Activated CD8-positive, alpha-beta memory T cell treated with anti-CD3 and anti-CD28 coated beads, Interleukin-2, amount 50 U/mL, for 4 hours (primary cell): ENCODE results near the gene FBXW10.
"Not testable (repeated sequence)": the region's sequence is repeated elsewhere in the genome, so short reads cannot be mapped to it uniquely, and the experiment has no call there.

Source experiments
- DNase-seq: peaks from one replicate; pipeline ENCODE4 v3.0.0-alpha.2; 2020

The FBXW10 gene

DNA sequence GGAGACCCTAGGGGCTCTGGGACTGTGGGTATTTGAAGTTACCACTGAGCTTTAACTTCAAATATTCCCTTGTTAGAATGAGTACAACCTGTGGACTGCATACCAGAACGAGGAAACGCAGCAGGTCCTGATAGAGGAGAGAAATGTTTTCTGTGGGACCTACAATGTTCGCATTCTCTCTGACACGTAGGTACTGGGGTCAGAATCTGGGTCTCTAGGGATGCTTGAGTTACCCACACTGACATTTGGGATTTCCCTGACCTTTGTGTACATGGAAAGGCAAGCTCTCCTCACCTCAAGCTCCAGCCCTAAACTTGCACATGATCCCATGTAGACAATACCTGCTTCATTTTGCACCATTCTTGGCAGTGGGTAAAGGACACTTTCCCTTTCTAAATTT lies 12.1 kb downstream of the FBXW10 start:
- DNase-seq, result not testable (repeated sequence)

DNA sequence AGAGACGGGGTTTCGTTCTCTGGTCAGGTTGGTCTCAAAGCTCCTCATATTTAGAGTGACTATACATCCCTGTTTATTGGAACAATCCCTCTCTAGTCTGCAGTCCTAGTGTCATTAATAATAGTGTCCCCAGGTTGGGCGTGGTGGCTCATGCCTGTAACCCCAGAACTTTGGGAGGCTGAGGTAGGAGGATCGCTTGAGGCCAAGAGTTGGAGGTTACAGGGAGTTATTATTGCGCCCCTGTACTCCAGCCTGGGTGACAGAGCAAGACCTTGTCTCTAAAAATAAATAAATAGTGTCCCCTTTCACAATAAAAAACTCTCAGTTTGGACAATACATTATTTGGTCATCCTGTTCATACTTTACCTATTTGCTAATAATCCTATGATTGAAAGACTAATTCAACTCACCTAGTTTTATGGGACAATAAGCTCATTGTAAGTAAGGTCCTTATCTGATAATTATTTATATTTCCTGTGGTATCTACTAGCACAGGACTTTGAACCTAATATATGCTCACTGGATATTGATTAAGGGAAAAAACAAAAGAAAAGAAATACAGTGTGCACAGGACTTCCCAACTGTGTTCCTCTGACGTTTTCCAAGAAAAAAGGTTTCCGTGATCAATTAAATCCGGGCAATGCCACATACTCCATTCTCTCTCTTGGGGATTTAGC lies 13.7 kb downstream of the FBXW10 start:
- not testable (repeated sequence) for DNase-seq

DNA sequence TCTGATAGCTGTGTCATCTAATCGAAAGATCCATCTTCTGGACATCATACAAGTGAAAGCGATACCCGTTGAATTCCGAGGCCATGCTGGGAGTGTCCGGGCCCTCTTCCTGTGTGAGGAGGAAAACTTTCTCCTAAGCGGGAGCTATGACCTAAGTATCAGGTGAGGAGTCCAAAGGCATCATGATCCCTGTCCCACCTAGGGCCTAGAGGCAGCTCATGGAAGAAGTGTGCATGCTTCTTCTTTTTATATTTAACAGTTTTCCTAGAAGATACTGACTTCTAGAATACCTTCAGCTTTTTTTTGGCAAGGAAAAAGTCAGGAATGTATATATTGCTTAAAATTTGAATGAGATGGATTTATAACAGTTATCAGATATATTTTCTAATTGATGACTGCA lies 14.5 kb downstream of the FBXW10 start:
- not testable (repeated sequence) for DNase-seq

DNA sequence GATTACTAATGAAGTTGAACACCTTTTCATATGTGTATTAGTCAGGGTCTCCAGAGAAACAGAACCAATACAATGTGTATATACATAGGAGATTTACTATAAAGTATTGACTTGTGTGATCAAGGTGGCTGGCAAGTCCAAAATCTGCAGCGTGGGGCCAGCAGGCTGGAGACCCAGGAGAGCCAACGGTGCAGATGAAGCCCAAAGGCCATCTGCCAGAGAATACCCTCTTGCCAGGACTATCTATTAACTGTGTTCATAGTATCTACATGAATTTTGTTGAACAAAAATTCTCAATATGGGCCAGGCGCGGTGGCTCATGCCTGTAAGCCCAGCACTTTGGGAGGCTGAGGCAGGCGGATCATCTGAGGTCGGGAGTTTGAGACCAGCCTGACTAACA lies 16.4 kb downstream of the FBXW10 start:
- DNase-seq, result not testable (repeated sequence)

DNA sequence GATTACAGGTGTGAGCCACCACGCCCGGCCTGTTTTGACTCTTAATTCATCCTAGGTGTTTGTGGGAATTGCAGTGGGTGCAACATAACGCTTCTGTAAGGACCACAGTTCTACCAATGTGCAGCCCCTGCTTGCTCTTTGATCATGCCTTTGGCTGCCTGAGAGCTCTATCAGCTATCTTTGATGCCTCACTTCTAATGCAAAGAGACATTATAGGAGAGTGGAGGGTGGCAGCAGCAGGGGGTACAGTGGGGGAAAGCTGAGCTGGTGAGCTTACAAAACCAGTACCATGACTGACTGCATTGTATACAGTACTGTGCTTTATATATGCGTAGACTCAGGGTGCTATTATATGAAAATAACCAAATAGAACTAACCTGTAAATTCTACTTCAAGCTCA lies 26.7 kb downstream of the FBXW10 start:
- DNase-seq, result not testable (repeated sequence)

DNA sequence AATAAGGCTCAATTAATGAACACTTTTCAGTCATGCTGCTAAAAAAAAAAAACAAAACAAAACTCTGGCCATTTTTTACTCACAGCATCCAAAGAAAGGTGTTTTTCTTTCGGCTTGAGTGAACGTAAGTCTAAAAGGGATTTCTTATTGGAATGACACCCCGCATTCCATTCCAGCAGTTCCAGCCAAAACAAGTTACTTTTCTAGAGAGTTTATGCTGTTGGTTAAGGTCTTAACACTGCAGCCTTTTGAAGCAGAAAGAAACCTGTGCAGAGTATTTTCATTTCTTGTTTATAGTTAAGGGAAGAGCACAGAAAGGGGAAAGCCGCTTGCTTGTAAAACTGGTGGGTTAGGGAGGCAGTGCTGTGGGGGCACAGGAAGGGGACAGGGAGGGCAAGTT lies 27.2 kb downstream of the FBXW10 start:
- not testable (repeated sequence) for DNase-seq

DNA sequence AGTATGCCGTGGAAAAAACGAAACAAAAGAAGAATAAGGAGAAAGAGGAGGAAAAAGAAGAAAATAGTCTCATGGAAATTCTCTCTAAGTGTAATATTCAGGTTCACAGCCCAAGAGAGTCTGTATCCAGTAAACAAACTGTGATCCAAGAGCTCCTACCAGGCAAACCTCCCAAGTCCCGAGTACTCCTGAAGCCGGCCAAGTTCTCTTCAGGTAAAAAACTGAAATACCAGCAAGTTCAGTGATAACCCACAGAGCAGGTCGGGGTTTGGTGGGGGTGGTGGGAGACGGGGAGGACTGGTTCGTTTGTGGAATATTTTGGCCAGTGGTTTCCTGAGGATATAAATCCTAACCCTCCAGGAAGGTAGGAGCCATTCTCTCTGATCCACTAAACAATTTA lies 28.6 kb downstream of the FBXW10 start:
- DNase-seq, result no peak

DNA sequence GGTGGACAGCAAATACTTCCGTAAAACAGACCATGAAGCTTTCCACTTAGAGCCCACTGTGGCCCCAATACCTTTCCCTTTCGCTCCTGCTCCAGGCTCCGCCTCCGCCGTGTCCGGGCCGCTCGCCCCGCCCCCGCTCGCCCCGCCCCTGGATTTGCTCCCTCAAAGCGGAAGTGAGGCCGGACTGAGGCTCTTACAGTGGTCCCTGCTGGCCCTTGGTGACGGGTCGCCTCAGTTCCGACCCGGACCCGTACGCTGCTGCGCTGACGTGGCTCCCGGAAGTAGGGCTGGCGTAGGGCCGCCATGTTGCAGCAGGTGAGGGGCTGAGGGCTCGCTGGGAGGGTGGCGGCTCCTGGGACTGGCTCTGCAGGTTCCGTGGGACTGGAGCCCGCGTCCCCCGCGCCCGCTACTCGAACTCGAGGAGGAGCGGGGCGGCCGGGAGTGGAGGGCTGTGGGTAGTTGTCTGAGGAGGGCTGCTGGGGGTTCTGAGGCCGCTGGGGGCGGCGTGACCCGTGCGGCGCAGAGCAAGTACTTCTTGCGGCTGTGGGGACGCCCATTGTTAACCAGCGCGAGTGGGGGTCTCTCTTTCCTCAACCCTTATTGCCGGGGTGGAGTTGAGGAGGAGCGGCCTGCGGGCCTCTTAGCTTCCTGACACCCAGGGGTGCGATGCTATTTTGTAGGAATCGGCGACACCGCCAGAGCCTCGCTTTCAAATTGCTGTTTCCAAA lies 37.3 kb downstream of the FBXW10 start, which contains the start of gene TVP23B:
Gene TVP23B (plus strand): TSS at position 193 of the 728 bp plus-strand sequence. CDS start 111 bp downstream, at position 304.
- peak; percentile 97 for DNase-seq

DNA sequence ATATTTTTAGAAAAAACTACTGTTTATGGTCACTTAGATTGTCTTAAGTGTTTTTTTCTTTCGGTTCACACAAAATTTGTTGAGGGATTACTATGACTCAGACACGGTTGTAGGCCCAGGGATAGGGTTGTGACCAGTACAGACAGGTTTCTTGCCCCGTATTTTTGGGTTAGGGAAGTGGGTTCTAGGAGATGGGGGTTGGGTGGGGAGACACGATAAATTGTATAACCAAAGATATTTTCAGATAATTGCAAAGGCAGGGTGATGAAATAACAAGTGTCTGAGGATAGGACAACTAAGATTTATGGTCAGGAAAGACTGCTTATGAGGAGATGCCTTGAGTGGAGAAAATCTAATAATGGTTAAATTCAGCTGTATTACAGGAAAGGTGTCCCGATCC lies 38.0 kb downstream of the FBXW10 start:
- DNase-seq, result not testable (repeated sequence)

DNA sequence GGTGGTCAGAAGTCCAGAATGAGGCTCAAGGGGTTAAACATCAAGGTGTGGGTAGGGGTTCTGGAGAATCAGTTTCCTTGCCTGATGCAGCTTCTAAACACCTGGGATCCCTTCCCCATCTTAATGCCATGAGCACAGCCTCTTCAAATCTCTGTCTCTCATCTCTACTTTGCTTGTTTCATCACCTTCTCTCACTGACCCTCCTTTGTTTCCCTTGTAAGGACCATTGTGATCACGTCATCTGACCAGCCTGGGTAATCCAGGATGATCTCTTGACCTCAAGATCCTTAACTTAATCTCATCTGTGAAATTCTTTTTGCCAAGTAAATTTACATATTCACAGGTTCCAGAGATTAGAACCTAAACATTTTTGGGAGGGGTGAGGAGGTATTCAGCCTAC lies 42.1 kb downstream of the FBXW10 start:
- DNase-seq, result not testable (repeated sequence)

DNA sequence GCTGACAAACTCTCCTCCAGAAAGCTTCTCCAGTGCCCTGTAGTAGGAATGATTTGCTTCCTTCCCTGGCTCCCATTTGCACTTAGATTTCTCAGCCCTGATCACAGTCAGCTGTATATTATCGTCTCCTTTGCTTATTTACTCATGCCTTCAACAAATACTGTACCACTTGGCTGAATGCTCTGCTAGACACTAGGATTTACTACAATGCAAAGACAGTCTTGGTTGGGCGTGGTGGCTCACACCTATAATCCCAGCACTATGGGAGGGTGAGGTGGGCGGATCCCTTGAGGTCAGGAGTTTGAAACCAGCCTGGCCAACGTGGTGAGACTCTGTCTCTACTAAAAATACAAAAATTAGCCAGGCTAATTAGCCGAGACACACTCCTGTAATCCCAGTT lies 43.0 kb downstream of the FBXW10 start:
- DNase-seq, result not testable (repeated sequence)

DNA sequence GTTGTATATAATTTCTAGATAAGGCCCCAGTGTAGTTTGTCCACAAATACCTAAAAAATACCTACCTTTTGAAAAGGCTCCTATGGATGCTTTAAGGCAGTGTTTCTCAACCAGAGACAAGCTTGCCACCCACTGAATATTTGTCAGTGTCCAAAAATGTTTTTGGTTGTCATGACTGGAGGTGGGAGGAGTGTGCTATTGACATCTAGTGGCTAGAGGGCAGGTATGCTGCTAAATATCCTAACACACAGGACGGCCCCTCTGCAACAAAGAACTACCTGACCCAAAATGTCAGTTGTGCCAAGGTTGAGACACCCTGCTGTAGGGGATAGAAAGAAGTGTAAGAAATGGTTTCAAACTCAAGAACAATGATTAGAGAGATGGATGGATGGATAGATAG lies 47.5 kb downstream of the FBXW10 start:
- not testable (repeated sequence) for DNase-seq

DNA sequence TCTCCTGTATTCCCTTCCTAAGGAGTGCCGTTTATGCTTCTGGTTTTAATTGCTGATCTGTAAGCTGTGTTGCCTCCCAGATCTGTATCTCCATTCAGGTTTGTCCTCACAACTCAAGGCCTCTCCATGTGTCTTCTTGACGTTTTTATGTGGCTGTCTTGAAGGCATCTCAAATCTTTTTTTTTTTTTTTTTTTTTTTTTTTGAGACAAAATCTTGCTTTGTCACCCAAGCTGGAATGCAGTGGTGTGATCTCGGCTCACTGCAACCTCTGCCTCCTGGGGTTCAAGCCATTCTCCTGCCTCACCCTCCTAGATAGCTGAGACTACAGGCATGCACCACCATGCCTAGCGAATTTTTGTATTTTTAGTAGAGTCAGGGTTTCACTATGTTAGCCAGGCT lies 51.0 kb downstream of the FBXW10 start:
- not testable (repeated sequence) for DNase-seq

DNA sequence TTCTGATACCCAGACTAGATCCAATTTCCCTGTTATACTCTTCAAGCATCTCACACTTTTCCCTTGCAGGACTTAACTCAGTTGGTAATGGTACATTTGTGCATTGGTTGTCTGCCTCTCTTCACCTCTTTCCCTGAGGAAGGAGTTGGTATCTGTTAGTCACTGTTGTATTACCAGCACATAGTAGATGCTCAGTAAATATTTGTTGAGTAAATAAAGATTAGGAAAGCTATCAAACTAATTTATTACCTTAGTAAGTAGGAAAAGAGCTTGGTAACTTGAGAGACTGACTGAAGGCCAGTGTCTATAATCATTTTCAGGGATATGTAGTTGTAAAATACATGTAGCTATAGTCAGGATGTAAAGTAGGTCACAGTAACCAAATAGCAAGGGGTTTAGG lies 53.0 kb downstream of the FBXW10 start:
- not testable (repeated sequence) for DNase-seq

DNA sequence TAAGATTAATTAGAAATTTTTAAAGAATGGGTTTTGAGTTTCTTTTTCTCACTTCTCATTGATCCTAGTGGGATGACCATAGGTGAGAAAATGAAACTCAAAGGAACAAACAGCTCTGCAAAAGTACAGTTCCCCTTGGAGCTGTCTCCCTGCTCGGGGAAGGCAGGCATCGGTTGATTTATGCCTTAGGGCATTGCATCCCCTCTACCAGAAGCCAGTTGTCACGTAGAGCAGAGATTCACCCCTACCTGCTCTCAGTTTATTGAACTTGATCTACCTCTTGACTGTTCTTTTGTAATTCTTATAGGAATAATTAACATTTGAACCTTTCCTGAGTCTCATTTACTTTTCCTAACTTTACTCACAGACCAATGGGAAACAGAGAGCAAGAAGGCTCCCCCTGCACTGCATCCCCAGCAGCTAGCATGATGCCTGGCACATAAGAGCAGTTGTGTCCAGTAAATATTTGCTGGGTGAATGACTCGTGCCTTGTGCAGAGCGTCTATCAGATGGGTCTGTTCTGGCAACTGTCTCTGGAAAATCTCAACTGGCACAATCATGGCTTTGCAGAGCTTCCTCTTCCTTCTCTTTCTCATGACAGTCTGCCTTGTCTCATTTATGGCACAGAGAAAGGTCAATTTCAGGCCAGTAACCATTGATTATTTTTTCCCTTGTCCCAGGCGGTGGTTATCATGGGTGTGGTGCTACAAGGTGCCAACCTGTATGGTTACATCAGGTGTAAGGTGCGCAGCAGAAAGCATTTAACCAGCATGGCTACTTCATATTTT lies 59.8 kb downstream of the FBXW10 start:
- not testable (repeated sequence) for DNase-seq

DNA sequence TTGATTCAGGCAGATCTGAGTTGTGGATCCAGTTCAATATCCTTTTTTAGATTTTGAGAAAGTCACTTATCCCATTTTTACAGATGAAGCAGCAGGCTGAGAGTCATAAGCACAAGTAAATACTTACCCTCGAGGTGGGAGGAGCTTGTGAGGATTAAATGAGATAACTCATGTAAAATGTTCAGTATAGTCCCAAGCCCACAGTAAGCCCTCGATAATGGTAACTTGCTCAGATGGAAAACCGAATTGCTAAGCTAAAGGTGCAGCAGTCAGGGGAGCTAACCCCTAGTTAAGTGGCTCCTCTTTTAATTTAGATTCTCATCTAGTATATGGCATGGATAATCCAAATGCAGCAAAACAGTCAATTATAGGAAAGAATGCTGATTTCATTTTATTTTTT lies 72.1 kb downstream of the FBXW10 start:
- not testable (repeated sequence) for DNase-seq

DNA sequence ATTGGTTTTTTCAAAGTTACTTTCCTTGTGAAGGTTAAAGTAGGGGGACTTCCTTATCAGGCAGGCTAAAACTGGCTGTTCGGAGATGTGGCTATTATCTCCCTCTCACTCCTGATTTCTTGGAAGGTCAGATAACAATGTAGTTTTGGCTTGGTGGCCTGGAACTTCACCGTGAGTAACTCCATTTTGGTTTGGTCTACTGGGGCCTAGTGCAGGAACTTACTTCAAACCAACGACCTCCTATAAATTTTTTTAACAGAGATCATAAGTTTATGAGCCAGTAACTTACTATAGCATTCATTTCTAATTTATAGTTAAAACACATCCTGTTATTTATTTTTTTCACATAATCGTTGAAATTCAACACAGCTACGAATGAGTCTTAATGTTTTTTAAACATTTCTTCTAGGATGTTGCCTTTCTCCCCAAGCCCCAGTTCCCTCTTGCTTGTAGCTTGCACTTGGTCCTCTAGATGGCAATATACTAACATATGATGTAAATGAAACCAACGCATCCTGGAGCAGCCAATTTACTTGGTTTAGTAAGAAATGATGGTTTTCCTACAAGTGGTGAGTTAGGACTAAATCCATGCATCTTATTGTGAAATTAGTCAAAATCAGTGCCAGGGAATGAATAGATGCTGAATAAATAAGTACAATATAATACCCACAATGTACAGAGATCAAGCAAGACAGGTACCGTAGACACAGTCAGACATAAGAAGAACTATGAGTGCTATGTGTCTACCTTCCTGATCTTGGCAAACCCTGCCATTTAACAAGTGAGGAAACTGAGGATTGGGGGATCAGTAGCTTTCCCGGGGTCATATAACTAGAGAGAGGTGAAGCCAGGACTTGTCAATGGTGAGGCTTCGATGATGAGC lies 72.9 kb downstream of the FBXW10 start:
- DNase-seq, result peak; percentile 24

DNA sequence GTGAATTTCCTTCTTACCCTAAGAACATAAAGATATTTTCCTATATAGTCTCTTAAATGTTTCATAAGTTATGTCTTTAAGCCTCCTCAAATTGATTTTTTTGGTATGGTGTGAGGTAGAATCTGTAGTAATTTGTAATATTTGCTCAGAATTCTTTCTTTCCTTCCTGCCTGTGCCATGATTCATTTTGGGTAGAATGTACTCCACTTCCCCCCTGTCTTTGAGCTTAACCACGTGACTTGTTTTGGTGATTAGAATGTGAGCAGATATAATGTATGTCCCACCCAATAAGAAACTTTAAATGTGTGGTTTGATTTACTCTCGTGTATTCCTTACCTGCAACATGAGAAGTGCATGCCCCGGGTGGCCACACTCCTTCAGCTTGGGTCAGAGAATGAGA lies 77.6 kb downstream of the FBXW10 start:
- DNase-seq, result not testable (repeated sequence)

DNA sequence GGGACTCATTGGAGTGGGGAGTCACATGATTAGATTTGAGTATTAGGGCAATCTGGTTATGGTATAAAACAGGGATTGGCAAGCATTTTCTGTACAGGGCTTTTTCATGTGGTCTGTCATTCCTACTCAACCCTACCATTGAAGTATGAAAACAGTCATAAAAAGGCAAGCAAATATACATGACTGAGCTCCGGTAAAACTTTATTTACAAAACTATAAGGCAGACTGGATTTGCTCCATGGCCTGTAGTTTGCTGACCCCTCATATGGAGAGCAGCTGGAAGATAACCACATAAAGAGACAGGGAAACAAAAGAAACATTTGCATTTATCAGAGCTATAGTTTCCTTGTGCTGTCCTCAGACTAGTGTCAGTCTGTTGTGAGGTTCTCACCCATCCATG lies 83.8 kb downstream of the FBXW10 start:
- DNase-seq, result not testable (repeated sequence)
